GM21786 (cell line): ENCODE measurements around the gene EPHX1.

Source experiments
- ATAC-seq: cut with Tn5 transposase; IDR thresholded peaks from one replicate; pipeline ENCODE4 v1.9.1; 2021; ENCODE audit not compliant: unreplicated experiment

The EPHX1 gene

GRCh38 chr1:225860107-225860506 lies 50.2 kb downstream of the EPHX1 start:
- no peak for ATAC-seq

GRCh38 chr1:225860876-225861441 lies 51.0 kb downstream of the EPHX1 start:
- no peak for ATAC-seq

GRCh38 chr1:225861834-225862580 lies 52.1 kb downstream of the EPHX1 start:
- ATAC-seq = no peak

- ATAC-seq = no peak
Measured at GRCh38 chr1:225862581-225862950, 52.6 kb downstream of the EPHX1 start.

- ATAC-seq = no peak
Measured at GRCh38 chr1:225863167-225863566, 53.2 kb downstream of the EPHX1 start.

GRCh38 chr1:225865514-225865913 lies 55.6 kb downstream of the EPHX1 start:
- no peak for ATAC-seq

- no peak for ATAC-seq
Measured at GRCh38 chr1:225866061-225866837, 56.3 kb downstream of the EPHX1 start.

GRCh38 chr1:225866981-225867380 lies 57.1 kb downstream of the EPHX1 start:
- no peak for ATAC-seq

- no peak for ATAC-seq
Measured at GRCh38 chr1:225868631-225869330, 58.9 kb downstream of the EPHX1 start.

- no peak for ATAC-seq
Measured at GRCh38 chr1:225870911-225871310, 61.0 kb downstream of the EPHX1 start.

- no peak for ATAC-seq
Measured at GRCh38 chr1:225871359-225872074, 61.6 kb downstream of the EPHX1 start.

GRCh38 chr1:225872075-225872430 lies 62.1 kb downstream of the EPHX1 start:
- ATAC-seq = no peak

GRCh38 chr1:225873281-225873850 lies 63.4 kb downstream of the EPHX1 start:
- no peak for ATAC-seq

- no peak for ATAC-seq
Measured at GRCh38 chr1:225874431-225874830, 64.5 kb downstream of the EPHX1 start.

GRCh38 chr1:225875044-225875815 lies 65.3 kb downstream of the EPHX1 start:
- no peak for ATAC-seq

GRCh38 chr1:225876900-225877510 lies 67.1 kb downstream of the EPHX1 start:
- no peak for ATAC-seq

GRCh38 chr1:225877580-225877979 lies 67.7 kb downstream of the EPHX1 start:
- ATAC-seq = no peak

- ATAC-seq = no peak
Measured at GRCh38 chr1:225878282-225878681, 68.4 kb downstream of the EPHX1 start.

- ATAC-seq = no peak
Measured at GRCh38 chr1:225879521-225880221, 69.7 kb downstream of the EPHX1 start.
